Dermis microvascular lymphatic vessel endothelial cell (primary cell): Measurements from ENCODE around the gene CCDC126. TPM values are rescaled to one million over a fixed set of nuclear protein-coding genes. Genes with fewer than 3 reads are reported as not detected.
"Not testable (repeated sequence)": the region's sequence is repeated elsewhere in the genome, so short reads cannot be mapped to it uniquely, and the experiment has no call there.

Experiments used
- DNase-seq, 2 donors: peaks; one replicate each; pipeline versions ENCODE4 v3.0.0 to v3.0.0-alpha.2; 2010; ENCODE audit warnings: low read depth in 2 of 2
- total RNA-seq: library from RNA; depleted of rRNA; stranded (reverse); fragments of >200 nt; gene quantifications from 2 replicates; pipeline ENCODE4 v1.2.1, GENCODE V29; 2014

The CCDC126 gene
- total RNA-seq, 1 donor from 2014 or later, result 12.3 TPM

DNA sequence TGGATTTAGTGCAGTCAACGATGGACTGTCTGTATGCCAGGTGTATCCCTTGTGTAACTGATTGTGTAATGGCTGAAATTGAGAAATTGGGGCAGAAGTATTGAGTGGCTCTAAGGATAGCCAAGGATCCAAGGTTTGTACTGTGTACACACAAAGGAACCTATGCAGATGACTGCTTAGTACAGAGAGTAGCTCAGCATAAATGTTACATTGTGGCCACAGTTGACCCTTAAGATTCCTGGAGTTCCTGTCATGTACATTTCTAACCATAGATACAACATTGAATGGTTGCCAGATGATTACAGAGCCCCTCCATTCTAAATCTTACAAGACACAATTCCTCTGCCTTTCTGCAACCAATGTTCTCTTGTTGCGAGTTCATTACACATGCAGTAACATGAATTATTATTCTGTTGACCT is 25.3 kb downstream of the CCDC126 start:
- DNase-seq, result no peak

DNA sequence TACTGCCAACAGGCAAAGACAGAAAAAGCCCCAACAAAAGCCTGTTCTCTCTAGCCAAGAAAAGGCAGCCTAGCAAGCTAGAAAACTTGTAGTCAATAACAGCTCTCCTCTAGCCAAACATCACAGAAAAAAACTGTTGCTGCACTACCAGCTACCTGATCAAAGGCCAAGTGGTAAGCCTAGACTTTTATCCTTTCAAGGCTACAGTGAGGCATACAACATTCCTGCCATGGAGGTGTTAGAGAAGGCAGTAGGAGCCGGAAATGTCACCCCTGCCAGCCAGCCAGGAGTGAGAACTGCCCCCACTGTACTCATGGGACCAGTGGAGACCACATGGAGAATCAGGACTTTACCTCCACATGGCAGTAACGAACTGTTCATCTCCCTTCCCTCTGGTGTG is 31.2 kb downstream of the CCDC126 start:
- DNase-seq, result no peak

- no peak for DNase-seq
These were observed 36.2 kb downstream of the CCDC126 start for GRCh38 chr7:23633417-23633816.

- no peak for DNase-seq
These were observed 48.6 kb downstream of the CCDC126 start for GRCh38 chr7:23645822-23646221.

DNA sequence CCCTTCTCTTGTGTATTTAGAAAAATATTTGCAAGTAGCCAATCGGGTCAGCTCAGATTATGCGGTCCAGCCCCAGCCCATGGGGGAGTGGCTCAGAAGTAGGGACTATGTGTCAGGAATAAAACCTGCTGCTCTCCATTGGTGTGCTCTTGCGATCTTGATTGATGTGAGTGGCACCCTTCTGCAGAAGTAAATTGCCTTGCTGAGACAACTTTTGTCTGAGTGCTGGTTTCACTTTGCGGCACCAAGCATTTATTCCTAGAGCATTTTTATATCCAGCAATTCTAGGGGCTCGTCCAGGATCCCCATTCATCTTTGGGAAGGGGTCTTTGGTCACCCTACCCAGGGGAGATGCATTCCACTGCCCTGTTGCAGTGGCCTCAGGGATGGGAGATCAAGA is 56.8 kb downstream of the CCDC126 start:
- DNase-seq, result no peak

- peak; percentile 24 to 26 for DNase-seq
These were observed 57.3 kb downstream of the CCDC126 start for GRCh38 chr7:23654508-23654907.

DNA sequence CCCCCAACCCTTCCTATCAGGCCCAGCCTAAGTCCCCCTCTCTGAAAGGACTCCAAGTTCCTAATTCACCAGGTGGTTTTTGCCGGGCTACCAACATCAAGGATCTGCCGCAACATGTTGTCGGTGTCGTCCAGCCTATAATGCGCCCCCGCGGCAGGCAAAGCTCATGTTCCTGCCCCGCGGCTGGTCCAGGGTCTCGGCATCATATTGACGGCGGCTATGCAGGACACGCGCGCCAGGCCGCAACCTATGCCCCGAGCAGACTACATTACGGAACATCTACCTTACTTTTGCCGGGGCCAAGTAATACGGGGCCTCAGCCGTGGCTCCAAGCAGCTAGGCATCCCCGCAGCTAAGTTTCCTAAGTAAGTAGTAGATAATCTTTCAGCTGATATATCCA is 58.3 kb downstream of the CCDC126 start:
- no peak for DNase-seq

GRCh38 chr7:23658831-23659427 is 61.7 kb downstream of the CCDC126 start:
- no peak for DNase-seq

- no peak for DNase-seq
These were observed 64.2 kb downstream of the CCDC126 start for GRCh38 chr7:23661385-23661784.

DNA sequence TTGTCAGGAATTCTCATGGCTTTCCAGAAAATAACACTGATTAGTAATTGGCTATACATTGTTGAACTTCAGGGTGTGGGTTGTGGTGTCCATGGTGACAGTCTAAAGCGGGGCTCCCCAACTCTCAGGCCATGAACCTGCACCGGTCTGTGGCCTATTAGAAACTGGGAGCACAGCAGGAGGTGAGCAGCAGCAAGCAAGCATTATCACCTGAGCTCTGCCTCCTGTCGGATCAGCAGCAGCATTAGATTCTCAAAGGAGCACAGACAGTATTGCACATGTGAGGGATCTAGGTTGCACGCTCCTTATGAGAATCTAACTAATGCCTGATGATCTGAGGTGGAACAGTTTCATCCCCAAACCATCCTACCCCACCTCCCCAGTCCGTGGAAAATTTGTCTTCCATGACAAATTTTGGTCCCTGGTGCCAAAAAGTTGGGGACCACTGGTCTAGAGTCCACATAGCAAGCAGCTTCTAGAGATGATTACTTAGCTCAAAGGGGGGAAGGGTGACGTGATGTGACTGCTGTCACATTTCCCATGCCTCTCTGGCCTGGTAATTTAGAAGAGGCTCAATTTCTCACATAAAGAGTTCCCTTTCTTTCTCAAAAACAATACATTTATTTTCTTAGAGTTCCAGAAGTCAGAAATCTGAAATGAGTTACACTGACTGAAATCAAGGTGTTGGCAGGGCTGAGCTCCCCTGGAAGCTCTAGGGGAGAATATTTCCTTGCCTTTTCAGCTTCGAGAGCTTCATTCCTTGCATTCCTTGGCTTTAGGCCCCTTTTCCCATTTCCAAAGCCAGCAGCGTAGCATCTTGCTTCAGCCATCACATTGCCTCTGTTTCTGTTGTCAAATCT is 65.2 kb downstream of the CCDC126 start:
- DNase-seq, result no peak

DNA sequence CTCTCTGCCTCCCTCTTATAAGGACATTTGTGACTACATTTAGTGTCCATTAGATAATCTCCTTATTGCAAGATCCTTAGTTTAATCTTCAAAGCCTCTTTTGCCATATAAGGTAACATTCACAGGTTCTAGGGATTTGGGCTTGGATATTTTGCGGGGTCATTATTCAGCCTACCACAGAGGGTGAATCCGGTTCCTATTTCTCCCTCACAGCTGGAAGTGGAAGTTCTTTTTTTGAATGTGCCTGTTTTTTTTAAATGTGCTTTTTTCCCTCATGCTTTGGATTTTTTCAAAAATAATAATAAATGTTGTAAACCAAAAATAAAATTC is 65.8 kb downstream of the CCDC126 start:
- no peak for DNase-seq

DNA sequence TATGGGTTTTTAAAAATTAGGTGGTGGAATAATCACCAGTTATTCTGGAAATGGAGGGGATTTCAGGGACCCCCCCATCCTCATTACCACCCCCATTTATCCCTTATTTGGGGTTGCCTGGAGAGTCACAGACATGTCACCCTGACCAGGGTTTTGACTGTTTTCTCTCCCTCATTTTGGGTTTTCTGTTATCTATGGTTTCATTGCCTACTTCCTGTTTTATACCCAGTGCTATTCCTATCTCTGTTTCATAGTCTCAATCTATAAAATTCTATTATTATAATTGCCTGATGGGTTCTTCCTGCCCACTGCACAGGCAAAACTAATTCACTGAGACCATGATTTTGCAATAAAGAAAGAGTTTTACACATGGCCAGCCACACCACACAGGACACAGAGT is 66.9 kb downstream of the CCDC126 start:
- no peak for DNase-seq

DNA sequence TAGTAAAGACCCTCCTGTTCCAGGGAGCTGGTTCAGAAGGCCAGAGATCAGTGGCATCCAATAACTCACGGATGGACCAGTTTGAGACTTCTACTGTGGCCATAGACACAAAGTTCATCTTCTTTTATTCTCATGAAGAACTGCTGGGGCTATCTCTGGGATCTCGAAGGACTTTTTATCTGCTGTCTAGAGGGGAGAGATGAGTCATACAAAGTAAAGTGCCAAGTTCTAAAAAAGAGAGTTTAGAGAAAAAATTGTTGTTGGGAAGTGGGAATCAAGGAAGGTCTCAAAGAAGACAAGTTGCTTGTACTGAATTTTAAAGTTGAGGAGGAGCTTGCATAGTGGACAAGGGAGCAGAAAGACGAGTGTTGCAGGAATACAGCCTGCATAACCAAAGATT is 74.9 kb downstream of the CCDC126 start:
- no peak for DNase-seq

DNA sequence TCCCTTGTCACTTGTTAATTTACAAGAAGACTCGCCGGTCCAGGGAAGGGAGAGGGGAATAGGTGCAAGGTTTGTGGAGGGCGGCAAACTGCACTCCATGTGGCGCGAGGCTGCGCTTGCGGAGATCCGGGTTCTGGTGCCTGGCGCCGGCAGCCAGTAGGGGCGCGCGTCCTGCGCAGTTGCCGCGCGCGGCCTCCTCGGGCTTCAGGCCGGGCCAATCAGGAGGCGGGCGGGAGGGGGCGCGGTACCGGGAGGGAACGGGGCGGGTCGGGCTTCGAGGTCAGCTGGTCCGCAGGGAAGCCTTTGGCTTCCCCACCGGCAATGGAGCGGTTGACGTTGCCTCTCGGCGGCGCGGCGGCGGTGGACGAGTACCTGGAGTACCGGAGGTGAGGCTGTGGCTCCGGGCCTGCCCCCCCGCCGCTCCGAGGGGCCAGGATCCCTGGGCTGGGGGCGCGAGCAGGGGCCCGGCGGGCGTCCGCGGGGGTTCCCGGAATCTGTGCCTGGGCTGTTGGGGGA is 82.8 kb downstream of the CCDC126 start, which contains the start of gene FAM221A:
Gene FAM221A (plus strand): TSS at position 302 of the 516 bp plus-strand sequence. CDS start 20 bp downstream, at position 322.
- peak; percentile 66 to 85 for DNase-seq

DNA sequence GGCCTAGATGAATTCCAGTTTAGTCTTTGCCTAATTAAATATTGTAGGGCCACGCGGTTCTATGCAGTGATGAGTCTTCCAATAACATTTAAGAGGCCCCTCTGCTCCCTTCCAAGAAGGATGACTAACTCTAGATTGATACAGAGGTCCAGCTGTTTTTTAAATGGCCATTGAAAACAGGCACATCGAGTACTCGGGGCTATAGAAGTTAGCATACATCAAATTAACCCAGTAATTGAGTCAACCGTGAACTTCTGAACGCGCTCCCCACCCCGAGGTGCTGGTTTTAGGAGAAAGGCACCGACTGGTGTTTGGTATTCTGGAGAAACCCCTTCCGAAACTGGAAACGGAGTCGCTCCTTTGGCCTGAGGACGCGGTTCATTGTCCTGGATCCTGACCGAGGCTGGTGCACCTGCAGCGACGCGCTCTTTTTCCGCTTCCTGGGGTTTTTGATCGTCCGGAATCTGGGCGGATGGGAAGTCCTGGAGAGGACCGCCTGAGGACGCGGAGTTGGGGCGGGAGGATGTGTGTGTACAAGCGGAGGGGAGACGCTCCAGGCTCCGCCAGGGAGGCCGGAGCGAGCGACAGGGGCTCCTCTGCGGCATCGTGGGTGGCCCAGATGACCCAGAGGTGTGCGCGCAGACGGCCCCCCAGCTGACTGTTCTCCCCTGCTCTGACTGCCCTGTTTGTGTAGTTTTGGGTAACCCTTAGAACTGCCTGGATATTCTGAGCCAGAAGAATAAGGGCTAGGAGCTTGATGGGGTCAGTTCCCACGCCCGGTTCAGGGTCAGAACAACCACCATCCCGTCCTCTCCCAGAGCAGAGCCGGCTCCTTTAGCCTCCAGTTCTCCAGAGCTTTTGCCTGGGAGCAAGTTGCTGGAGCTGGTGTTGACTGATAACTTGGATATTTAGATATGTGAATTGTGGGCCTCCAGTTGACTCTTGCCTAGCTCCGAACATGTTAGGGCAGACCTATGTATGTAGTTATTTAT is 83.5 kb downstream of the CCDC126 start:
- DNase-seq, result peak; percentile 58 to 65

DNA sequence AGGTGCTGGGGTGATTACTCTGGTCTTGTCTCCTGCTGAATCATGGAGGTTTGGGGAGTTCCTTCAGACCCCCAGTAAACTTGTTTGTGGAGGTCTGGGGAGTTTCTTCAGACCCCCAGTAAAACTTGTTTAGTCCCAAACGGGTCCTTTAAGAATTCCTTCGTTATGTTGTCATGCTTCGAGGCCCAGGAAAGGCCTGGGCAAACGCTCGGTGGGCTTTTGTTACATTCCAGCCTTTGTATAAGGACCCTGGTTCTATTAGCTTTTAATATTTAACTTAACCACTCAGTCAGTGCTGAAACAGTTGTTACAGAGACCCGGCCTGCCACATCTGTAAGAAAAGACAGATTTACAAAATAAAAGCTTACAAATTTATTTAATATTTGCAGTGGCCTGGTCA is 86.9 kb downstream of the CCDC126 start:
- not testable (repeated sequence) for DNase-seq

GRCh38 chr7:23685731-23686130 is 88.5 kb downstream of the CCDC126 start:
- DNase-seq, result no peak

DNA sequence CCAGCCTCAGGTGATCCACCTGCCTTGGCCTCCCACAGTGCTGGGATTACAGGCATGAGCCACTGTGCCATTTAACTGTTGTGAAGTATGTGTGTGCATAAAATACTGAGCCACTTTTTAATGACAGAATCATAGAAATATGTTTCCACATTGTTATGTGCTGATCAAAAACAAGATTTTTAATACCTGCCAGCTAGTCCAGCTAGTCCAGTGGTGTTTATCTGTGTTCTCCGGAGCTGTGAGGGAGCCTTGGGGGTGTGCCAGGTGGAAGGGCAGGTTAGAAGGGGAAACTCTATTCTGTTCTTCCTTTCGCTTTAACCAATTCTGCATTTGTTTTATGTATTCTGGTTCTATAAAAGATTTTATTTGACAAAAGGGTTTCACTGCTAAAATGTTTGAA is 89.8 kb downstream of the CCDC126 start:
- DNase-seq, result no peak

DNA sequence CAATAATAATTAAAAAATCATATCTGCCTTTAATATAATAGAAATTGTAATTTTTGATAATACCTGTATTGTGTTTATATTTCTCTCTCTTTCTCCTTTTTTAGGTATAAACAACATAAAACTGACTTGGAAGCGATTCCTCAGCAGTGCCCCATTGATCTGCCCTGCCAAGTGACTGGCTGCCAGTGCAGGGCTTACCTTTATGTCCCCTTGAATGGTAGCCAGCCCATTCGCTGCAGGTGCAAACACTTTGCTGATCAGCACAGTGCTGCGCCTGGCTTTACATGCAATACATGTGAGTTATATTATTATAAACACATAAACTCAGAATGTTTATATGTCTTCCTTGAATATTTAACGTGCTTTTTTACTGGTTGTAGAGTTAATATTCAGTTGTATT is 92.0 kb downstream of the CCDC126 start:
- no peak for DNase-seq

DNA sequence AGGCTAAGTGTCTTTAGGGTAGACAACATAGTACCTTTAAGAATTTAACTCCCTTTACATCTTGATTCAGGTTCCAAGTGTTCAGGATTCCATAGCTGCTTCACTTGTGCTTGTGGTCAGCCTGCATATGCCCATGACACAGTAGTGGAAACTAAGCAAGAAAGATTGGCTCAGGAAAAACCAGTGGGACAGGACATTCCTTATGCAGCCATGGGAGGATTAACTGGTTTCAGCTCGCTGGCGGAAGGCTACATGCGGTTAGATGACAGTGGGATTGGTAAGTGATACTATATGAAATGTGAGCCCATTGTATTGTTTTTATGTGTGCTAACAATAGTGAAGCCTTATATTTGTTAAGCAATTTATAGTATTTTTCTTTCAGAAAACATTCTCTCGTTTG is 94.1 kb downstream of the CCDC126 start:
- no peak for DNase-seq

- DNase-seq, result no peak
These were observed 96.0 kb downstream of the CCDC126 start for GRCh38 chr7:23693224-23693623.
